ENCODE data around the gene BUB3.

The BUB3 gene, protein sequence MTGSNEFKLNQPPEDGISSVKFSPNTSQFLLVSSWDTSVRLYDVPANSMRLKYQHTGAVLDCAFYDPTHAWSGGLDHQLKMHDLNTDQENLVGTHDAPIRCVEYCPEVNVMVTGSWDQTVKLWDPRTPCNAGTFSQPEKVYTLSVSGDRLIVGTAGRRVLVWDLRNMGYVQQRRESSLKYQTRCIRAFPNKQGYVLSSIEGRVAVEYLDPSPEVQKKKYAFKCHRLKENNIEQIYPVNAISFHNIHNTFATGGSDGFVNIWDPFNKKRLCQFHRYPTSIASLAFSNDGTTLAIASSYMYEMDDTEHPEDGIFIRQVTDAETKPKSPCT

GRCh38 chr10:123154092-123154710, at the start of gene BUB3:
BUB3 (plus strand) TSS chr10:123154402; CDS start chr10:123154918, 516 bp downstream.
- peaks cover 56% of the 10 kb centered on the region for H3K36me3 ChIP-seq (replicated peaks)
- no peaks in the 10 kb centered on the region for H3K27me3 ChIP-seq (ENCODE audit: low read depth)
- peak; percentile 96 to 98 for DNase-seq (ENCODE audit: low spot score in 2 of 2)
- in situ Hi-C loops (cut with MboI; ENCODE audit: low sequenced_read_pairs), result no loop called here
- no peaks in the 10 kb centered on the region for H3K9me3 ChIP-seq
- peak within 1 kb of the TSS; percentile 97 for H3K4me3 ChIP-seq
- H3K4me1 ChIP-seq, result peaks cover 57% of the 10 kb centered on the region

- no peak for DNase-seq (ENCODE audit: low spot score in 2 of 2)
These were observed 44.7 kb upstream of the BUB3 start for GRCh38 chr10:123109466-123109865.

GRCh38 chr10:123117644-123118417, 36.4 kb upstream of the BUB3 start:
- no peak overlapping the region for H3K4me3 ChIP-seq
- no peaks in the 10 kb centered on the region for H3K4me1 ChIP-seq
- no peak for DNase-seq (ENCODE audit: low spot score in 2 of 2)
- no peaks in the 10 kb centered on the region for H3K9me3 ChIP-seq
- in situ Hi-C loops (cut with MboI; ENCODE audit: low sequenced_read_pairs), result no loop called here
- no peaks in the 10 kb centered on the region for H3K36me3 ChIP-seq (replicated peaks)
- H3K27me3 ChIP-seq (ENCODE audit: low read depth), result peaks cover 5% of the 10 kb centered on the region; the same call in 1 of the 2 replicates

More at GRCh38 chr10:123109466-123109865, 44.7 kb upstream of the BUB3 start:
- H3K9me3 ChIP-seq, result no peaks in the 10 kb centered on the region
- H3K4me1 ChIP-seq, result no peaks in the 10 kb centered on the region
- in situ Hi-C loops (cut with MboI; ENCODE audit: low sequenced_read_pairs), result no loop called here
- no peaks in the 10 kb centered on the region for H3K36me3 ChIP-seq (replicated peaks)
- H3K4me3 ChIP-seq, result no peak overlapping the region
- peaks cover 12% of the 10 kb centered on the region for H3K27me3 ChIP-seq (ENCODE audit: low read depth)

DNA sequence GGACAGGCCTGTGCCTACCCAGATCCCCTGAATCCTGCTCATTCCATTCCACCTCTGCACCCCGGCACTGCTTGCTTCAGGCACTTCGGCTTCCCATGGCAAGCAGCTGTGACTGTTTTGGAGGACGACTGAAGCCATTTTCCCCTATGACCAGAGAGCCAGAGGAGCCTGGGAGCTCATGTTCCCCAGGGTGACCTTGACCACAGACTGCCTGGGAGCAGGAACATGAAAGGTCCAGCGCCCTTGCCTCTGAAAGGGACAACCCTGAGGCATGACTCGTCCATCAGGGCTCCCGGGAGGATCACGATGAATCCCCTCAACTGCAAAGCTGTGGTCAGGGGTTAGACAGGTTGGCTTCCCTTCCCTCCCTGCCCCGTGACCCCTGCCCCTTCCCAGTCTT, 35.1 kb upstream of the BUB3 start:
- H3K9me3 ChIP-seq, result no peaks in the 10 kb centered on the region
- no peaks in the 10 kb centered on the region for H3K36me3 ChIP-seq (replicated peaks)
- in situ Hi-C loops (cut with MboI; ENCODE audit: low sequenced_read_pairs), result no loop called here
- no peak overlapping the region for H3K4me3 ChIP-seq
- DNase-seq (ENCODE audit: low spot score in 2 of 2), result no peak
- H3K27me3 ChIP-seq (ENCODE audit: low read depth), result peaks cover 5% of the 10 kb centered on the region; the same call in 1 of the 2 replicates
- H3K4me1 ChIP-seq, result no peaks in the 10 kb centered on the region

GRCh38 chr10:123126246-123126645, 28.0 kb upstream of the BUB3 start:
- no peaks in the 10 kb centered on the region for H3K4me1 ChIP-seq
- H3K4me3 ChIP-seq, result no peak overlapping the region
- no peaks in the 10 kb centered on the region for H3K9me3 ChIP-seq
- H3K27me3 ChIP-seq (ENCODE audit: low read depth), result no peaks in the 10 kb centered on the region; the same call in 1 of the 2 replicates
- H3K36me3 ChIP-seq (replicated peaks), result no peaks in the 10 kb centered on the region
- DNase-seq (ENCODE audit: low spot score in 2 of 2), result no peak
- in situ Hi-C loops (cut with MboI; ENCODE audit: low sequenced_read_pairs), result no loop called here

DNA sequence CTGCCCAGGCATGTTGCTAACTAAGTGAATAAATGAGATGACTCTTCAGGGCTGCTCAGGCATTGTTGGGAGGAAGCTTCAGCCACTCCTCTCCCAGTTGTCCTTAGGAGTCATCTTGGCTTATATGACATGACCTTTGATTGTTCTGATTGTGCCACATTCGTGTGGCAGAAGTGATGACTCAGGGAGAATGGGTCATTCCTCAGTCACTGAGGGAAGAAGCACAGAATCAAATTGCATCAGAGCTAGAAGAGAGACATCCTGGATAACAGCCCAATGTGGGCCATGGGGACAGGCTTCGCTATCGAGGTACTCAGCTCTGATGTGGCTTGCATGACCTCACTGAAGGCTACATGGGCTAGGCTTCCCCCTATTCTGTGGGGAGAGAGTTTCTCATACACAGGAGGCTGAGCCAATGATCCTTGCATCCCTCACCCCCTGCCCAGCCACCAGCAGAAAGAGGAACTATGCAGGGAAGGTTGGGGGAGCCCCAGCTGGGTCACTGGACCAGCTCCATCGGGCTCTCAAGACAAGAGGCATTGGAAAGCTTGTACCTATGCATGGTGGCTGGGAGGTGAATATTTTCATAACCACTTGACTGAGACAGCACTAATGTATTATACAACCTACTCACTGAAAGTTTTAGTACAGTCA, 24.5 kb upstream of the BUB3 start:
- H3K4me3 ChIP-seq, result no peak overlapping the region
- no peaks in the 10 kb centered on the region for H3K36me3 ChIP-seq (replicated peaks)
- peaks cover 7% of the 10 kb centered on the region; the same call in 1 of the 2 replicates for H3K4me1 ChIP-seq
- no peaks in the 10 kb centered on the region for H3K9me3 ChIP-seq
- H3K27me3 ChIP-seq (ENCODE audit: low read depth), result no peaks in the 10 kb centered on the region; the same call in 1 of the 2 replicates
- no peak for DNase-seq (ENCODE audit: low spot score in 2 of 2)
- in situ Hi-C loops (cut with MboI; ENCODE audit: low sequenced_read_pairs), result loop anchor here (5.0 to 10.0 kb wide), 2 partner anchors 85 to 423 kb away; no protein-coding TSS in a partner anchor

- H3K4me3 ChIP-seq, result peak overlapping the region; percentile 13
- in situ Hi-C loops (cut with MboI; ENCODE audit: low sequenced_read_pairs), result loop anchor here (5.0 to 10.0 kb wide), 2 partner anchors 88 to 419 kb away; no protein-coding TSS in a partner anchor
- H3K4me1 ChIP-seq, result peaks cover 11% of the 10 kb centered on the region; the same call in 1 of the 2 replicates
- H3K27me3 ChIP-seq (ENCODE audit: low read depth), result no peaks in the 10 kb centered on the region
- H3K9me3 ChIP-seq, result no peaks in the 10 kb centered on the region
- DNase-seq (ENCODE audit: low spot score in 2 of 2), result peak; percentile 87 to 93
- H3K36me3 ChIP-seq (replicated peaks), result peaks cover 7% of the 10 kb centered on the region
These were observed 21.4 kb upstream of the BUB3 start for GRCh38 chr10:123132576-123133477.

DNA sequence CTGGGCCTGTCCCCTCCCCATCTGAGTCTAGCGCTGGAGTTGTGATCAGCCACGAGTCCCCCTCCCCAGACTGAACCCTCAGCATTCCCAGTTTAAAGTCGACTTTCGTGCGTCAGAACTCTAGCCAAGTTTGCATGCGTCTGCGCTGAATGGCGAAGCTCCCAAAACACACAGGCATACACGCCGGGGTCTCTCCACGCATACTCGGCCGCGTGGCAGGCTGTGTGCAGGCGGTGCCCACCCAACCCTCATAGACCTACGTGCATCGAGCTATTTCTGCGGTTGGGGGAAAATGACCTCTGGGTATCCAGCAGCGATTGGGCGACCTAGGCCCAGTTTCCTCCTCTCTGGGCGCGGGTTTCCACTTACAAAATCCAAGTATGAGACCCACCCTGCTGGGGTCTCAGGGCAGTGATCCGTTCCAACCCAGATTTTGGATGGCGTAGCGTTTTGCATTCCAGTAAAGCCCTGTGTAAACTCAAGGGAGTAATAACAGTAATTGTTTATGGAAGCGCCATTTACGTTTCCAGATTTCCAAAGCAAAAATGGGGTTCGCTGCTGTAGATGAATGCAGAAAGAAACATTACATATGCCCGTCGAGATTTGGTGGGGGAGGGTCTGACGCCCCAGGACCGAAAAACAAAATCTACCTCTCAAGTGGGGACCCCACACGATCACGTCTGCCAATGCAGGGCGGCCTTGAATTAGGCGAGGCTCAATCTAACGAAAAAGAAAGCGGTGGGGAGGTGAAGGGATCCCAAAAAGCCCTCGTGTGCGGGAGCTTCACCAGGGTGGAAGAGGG, 20.5 kb upstream of the BUB3 start:
- DNase-seq (ENCODE audit: low spot score in 2 of 2), result no peak
- Histone ChIP-seq H3K36me3 (replicated peaks) (peaks cover 14% of the 10 kb centered on the region), H3K4me1 (peaks cover 14% of the 10 kb centered on the region; the same call in 1 of the 2 replicates), H3K4me3 (peak overlapping the region; percentile 13; the same call in 1 of the 2 replicates), H3K9me3 (no peaks in the 10 kb centered on the region), H3K27me3 (ENCODE audit: low read depth) (no peaks in the 10 kb centered on the region)
- in situ Hi-C loops (cut with MboI; ENCODE audit: low sequenced_read_pairs), result loop anchor here (5.0 to 10.0 kb wide), 2 partner anchors 89 to 419 kb away; no protein-coding TSS in a partner anchor

DNA sequence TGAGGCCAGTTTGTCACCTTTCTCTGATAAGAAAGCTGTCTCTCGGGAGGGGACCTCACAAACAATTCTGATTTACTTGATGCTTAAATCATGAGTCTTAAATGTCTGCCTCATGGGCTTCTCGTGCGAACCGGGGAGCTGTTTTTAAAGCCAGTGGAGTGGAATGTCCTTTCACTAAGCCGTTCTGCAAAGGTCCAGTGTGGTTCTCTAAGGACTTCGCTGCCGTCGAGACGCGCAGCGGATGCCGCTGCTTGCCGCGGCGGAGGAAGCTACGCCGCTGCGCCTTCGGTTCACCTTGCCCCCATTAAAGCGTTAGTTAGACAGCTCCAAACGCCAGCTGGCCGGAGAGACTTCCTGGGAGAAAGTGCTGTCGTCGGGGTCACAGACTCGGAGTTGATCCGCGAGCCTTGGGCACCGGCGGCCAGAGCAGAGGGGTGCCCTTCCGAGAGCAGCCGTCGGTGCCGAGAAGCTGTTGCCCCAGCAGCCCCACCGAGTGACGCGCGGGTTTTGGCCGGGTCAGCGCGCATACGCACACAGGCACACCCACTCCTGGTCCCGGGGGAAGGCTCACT, 19.8 kb upstream of the BUB3 start:
- Histone ChIP-seq H3K4me1 (peaks cover 14% of the 10 kb centered on the region; the same call in 1 of the 2 replicates), H3K4me3 (no peak overlapping the region), H3K9me3 (no peaks in the 10 kb centered on the region), H3K27me3 (ENCODE audit: low read depth) (no peaks in the 10 kb centered on the region), H3K36me3 (replicated peaks) (peaks cover 15% of the 10 kb centered on the region)
- no peak for DNase-seq (ENCODE audit: low spot score in 2 of 2)
- in situ Hi-C loops (cut with MboI; ENCODE audit: low sequenced_read_pairs), result loop anchor here (5.0 to 10.0 kb wide), 2 partner anchors 90 to 418 kb away; no protein-coding TSS in a partner anchor

GRCh38 chr10:123134915-123135414, 19.2 kb upstream of the BUB3 start:
- Histone ChIP-seq H3K4me1 (peaks cover 14% of the 10 kb centered on the region; the same call in 1 of the 2 replicates), H3K36me3 (replicated peaks) (peaks cover 15% of the 10 kb centered on the region), H3K4me3 (peak overlapping the region; percentile 64), H3K27me3 (ENCODE audit: low read depth) (no peaks in the 10 kb centered on the region), H3K9me3 (no peaks in the 10 kb centered on the region)
- in situ Hi-C loops (cut with MboI; ENCODE audit: low sequenced_read_pairs), result loop anchor here (5.0 to 10.0 kb wide), 2 partner anchors 90 to 417 kb away; no protein-coding TSS in a partner anchor
- no peak for DNase-seq (ENCODE audit: low spot score in 2 of 2)

DNA sequence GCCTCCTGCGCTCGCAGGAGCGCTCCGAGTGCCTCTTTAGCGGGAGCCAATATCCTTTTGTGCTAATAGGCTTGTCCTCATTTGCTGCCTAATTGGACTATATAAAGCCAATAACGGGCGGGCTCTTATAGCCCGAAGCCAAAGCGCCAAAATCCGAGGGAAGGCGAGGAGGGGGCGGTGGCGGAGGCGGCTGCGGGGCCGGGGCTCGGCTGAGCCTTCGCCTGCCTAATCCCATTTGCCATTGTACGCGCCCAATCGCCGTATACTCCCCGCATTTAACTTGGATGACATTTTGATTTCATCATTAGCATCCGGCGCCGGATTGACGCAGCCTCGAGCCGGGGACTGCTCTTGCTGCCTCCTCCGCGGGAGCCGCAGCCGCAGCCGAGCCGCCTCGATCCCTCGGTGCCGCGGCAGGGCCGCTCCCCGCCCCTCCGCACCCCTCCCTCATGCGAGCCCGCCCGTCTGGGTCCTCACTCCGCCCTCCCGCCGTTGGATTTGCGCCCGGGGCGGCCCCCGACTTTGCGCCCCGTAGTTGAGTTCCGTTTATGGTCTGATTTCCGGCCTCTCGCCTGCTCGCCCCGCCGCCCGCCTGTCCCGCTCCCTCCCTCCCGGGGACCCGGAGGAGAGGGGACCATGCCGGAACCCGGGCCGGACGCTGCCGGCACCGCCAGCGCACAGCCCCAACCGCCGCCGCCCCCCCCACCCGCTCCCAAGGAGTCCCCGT, 18.6 kb upstream of the BUB3 start, which contains the start of gene HMX3:
Gene HMX3, plus strand, starts transcription at position 556 of the 727 bp plus-strand sequence. Its CDS starts 81 bp downstream, at position 637.
- H3K4me1 ChIP-seq, result peaks cover 14% of the 10 kb centered on the region; the same call in 1 of the 2 replicates
- H3K36me3 ChIP-seq (replicated peaks), result peaks cover 15% of the 10 kb centered on the region
- H3K4me3 ChIP-seq, result peak within 1 kb of the TSS; percentile 64
- in situ Hi-C loops (cut with MboI; ENCODE audit: low sequenced_read_pairs), result loop anchor here (10.0 kb wide), 1 partner anchor 91 kb away; no protein-coding TSS in a partner anchor
- peak; percentile 73 to 83 for DNase-seq (ENCODE audit: low spot score in 2 of 2)
- H3K9me3 ChIP-seq, result no peaks in the 10 kb centered on the region
- no peaks in the 10 kb centered on the region for H3K27me3 ChIP-seq (ENCODE audit: low read depth)
